Hepatocyte (in vitro differentiated cells): ENCODE results near the gene SLC35E1.

Source experiments
- EZH2phosphoT487 ChIP-seq: fragments of 200-600 bp; sonication (generic); IDR thresholded peaks from one replicate; pipeline ENCODE4 v1.6.1; 2018; ENCODE audit warnings: antibody characterized with exemption, mild to moderate bottlenecking, low read depth, moderate library complexity; ENCODE audit not compliant: unreplicated experiment, severe bottlenecking
- TF ChIP-seq, protein P1 (sequence below): fragments of 200-600 bp; sonication (generic); IDR thresholded peaks from 2 replicates; pipeline ENCODE4 v1.5.1; 2016; ENCODE audit warnings: antibody characterized with exemption, mild to moderate bottlenecking; ENCODE audit not compliant: poor library complexity

DNA sequence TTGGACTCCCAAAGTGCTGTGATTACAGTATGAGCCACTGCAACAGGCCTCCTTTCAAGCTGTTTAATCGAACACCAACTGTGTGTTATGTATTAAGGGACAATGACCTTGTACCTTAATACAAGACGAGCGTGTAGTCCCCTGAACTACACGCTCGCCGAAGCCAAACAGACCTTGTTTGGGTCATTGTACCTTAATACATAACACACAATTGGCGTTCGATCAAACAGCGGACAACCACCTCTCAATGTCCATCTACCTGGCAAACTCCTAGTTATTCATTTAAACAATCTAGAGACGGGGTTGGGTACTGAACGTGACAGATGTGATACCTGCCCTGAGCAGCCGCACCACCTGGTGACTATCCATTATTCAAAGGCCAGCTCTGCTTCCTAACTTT is 31.3 kb downstream of the SLC35E1 start:
- TF ChIP-seq, protein P1, sequence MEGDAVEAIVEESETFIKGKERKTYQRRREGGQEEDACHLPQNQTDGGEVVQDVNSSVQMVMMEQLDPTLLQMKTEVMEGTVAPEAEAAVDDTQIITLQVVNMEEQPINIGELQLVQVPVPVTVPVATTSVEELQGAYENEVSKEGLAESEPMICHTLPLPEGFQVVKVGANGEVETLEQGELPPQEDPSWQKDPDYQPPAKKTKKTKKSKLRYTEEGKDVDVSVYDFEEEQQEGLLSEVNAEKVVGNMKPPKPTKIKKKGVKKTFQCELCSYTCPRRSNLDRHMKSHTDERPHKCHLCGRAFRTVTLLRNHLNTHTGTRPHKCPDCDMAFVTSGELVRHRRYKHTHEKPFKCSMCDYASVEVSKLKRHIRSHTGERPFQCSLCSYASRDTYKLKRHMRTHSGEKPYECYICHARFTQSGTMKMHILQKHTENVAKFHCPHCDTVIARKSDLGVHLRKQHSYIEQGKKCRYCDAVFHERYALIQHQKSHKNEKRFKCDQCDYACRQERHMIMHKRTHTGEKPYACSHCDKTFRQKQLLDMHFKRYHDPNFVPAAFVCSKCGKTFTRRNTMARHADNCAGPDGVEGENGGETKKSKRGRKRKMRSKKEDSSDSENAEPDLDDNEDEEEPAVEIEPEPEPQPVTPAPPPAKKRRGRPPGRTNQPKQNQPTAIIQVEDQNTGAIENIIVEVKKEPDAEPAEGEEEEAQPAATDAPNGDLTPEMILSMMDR = no peak
- no peak for TF ChIP-seq EZH2phosphoT487
